T-helper 2 cell treated with Interferon-gamma antibody and Interleukin-4, amounts not matched to agents 100 ng/mL and 5 ng/mL, for 36 hours (primary cell): Measurements from ENCODE around the gene OR8S1. TPM values are rescaled to one million over a fixed set of nuclear protein-coding genes. Genes with fewer than 3 reads are reported as not detected.
"Not testable (repeated sequence)": the region's sequence is repeated elsewhere in the genome, so short reads cannot be mapped to it uniquely, and the experiment has no call there.

Experiments used
- intact Hi-C: fragments of 100-400 bp; cut with micrococcal nuclease; formaldehyde crosslinking; loops from one replicate; pipeline ENCODE4 v1.15.1; 2023
- total RNA-seq: library from RNA; stranded (reverse); gene quantifications from 2 replicates; pipeline ENCODE4 v1.2.3, GENCODE V29; 2022

Gene OR8S1, protein sequence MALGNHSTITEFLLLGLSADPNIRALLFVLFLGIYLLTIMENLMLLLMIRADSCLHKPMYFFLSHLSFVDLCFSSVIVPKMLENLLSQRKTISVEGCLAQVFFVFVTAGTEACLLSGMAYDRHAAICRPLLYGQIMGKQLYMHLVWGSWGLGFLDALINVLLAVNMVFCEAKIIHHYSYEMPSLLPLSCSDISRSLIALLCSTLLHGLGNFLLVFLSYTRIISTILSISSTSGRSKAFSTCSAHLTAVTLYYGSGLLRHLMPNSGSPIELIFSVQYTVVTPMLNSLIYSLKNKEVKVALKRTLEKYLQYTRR
- not detected in 2 replicates for total RNA-seq

GRCh38 chr12:48525332-48525731, at the start of gene OR8S1:
Gene OR8S1 (plus strand): TSS chr12:48525632. CDS start chr12:48525632, 0 bp downstream.
- intact Hi-C loops, result no loop called here

DNA sequence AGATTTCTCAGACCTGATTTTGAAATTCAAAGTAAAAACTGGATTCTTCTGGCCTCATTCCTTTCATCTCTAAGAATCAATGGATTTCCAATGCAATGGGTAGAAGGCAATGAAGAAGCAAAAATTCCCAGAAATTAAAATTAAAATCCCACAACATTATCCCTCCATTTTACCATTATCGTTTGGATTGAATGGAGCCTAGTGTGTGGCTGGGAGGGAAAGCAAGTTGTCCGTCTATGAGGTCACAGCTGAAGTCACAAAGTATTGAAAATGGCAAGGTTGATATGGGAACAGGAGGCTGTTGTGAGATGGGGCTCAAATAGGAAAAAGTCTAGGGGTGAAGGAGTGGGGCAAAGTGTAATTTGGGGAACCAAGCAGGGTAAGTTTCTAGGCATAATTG, 43.2 kb upstream of the OR8S1 start, which contains the start of gene C12orf54:
C12orf54 (plus strand) TSS at position 301 of the 400 bp plus-strand sequence. CDS start 799 bp downstream, outside the sequence.
- intact Hi-C loops, result no loop called here

GRCh38 chr12:48482930-48483329, 42.5 kb upstream of the OR8S1 start:
- intact Hi-C loops, result no loop called here

- intact Hi-C loops, result no loop called here
Observed at GRCh38 chr12:48486261-48486660, 39.2 kb upstream of the OR8S1 start.

DNA sequence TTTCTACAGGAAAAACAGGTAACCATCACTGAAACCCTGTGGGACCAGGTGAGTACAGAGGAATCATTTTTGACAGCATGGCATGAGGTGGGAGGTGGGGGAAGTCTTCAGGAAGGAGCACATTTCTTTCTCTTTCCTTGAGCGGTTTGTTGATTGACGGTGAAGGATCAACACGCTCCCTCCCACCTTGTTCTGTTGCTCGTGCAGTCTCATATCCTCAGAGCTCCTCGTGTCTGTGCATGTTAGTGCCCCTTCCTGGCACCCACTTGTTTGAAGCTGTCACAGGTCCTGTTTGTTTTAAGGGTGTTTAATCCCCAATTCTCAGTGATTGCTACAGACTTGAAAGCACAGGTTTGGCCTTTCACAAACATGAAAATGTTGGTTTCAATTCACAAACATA, 38.8 kb upstream of the OR8S1 start:
- intact Hi-C loops, result no loop called here

GRCh38 chr12:48489012-48489411, 36.4 kb upstream of the OR8S1 start:
- intact Hi-C loops, result no loop called here

DNA sequence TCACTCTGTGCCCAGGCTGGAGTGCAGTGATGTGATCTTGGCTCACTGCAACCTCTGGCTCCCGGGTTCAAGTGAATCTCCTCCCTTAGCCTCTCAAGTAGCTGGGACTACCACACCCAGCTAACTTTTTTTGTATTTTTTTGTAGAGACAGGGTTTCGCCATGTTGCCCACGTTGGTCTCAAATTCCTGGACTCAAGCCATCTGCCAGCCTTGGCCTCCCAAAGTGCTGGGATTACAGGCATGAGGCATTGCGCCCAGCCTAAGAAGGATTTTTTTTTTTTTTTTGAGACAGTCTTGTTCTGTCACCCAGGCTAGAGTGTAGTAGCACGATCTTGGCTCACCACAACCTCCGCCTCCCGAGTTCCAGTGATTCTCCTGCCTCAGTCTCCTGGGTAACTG, 36.0 kb upstream of the OR8S1 start:
- intact Hi-C loops, result not testable (repeated sequence)

DNA sequence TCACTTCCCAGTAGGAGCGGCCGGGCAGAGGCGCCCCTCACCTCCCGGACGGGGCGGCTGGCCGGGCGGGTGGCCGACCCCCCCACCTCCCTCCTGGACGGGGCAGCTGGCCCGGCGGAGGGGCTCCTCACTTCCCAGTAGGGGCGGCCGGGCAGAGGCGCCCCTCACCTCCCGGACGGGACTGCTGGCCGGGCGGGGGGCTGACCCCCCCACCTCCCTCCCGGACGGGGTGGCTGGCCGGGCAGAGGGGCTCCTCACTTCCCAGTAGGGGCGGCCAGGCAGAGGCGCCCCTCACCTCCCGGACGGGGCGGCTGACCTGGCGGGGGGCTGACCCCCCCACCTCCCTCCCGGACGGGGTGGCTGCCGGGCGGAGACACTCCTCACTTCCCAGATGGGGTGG, 25.2 kb upstream of the OR8S1 start:
- intact Hi-C loops, result not testable (repeated sequence)

GRCh38 chr12:48506836-48507235, 18.6 kb upstream of the OR8S1 start:
- intact Hi-C loops, result not testable (repeated sequence)

- intact Hi-C loops, result no loop called here
Observed at GRCh38 chr12:48508987-48509386, 16.4 kb upstream of the OR8S1 start.

DNA sequence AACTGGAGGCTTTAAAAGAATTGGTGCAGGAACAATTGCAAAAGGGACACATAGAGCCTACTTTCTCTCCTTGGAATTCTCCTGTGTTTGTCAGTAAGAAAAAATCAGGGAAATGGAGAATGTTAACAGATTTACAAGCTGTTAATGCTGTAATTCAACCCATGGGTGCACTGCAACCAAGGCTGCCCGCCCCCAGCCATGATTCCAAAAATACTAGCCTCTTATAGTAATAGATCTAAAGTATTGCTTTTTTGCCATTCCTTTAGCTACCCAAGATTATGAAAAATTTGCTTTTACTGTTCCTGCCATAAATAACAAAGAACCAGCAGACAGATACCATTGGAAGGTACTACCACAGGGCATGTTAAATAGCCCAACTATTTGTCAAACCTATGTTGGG, 15.3 kb upstream of the OR8S1 start:
- intact Hi-C loops, result no loop called here

GRCh38 chr12:48512855-48513254, 12.6 kb upstream of the OR8S1 start:
- intact Hi-C loops, result no loop called here

DNA sequence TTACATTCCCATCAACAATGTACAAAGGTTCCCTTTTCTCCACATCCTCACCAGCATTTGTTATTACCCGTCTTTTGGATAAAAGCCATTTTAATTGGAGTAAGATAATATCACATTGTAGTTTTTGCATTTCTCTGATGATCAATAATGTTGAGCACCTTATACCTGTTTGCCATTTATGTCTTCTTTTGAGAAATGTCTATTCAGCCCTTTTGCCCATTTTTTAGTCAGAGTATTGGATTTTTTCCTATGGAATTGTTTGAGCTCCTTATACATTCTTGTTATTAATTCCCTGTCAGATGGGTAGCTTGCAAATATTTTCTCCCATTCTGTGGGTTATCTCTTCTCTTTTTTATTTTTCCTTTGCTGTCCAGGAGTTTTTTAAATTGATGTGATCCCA, 10.7 kb upstream of the OR8S1 start:
- intact Hi-C loops, result no loop called here

DNA sequence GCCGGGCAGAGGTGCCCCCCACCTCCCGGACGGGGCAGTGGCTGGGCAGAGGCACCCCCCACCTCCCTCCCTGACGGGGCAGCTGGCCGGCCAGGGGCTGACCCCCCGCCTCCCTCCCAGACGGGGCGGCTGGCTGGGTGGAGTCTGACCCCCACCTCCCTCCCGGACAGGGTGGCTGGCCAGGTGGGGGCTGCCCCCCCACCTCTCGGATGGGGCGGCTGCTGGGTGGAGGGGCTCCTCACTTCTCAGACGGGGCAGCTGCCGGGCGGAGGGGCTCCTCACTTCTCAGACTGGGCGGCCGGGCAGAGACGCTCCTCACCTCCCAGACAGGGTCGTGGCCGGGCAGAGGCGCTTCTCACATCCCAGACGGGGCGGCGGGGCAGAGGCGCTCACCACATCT, 5.1 kb upstream of the OR8S1 start:
- intact Hi-C loops, result not testable (repeated sequence)

- intact Hi-C loops, result no loop called here
Observed at GRCh38 chr12:48527891-48528670, 2.6 kb downstream of the OR8S1 start.

DNA sequence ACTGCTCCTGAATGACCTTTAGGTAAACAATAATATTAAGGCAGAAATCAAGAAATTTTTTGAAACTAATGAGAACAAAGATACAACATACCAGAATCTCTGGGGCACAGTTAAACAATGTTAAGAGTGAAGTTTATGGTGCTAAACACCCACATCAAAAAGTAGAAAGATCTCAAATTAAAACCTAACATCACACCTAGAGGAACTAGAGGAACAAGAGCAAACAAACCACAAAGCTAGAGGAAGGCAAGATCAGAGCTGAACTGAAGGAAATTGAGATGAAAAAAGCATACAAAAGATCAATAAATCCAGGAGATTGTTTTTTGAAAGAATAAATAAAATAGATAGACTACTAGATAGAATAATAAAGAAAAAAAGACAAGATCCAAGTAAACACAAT, 7.2 kb downstream of the OR8S1 start:
- intact Hi-C loops, result no loop called here

- intact Hi-C loops, result no loop called here
Observed at GRCh38 chr12:48536602-48537001, 11.2 kb downstream of the OR8S1 start.

DNA sequence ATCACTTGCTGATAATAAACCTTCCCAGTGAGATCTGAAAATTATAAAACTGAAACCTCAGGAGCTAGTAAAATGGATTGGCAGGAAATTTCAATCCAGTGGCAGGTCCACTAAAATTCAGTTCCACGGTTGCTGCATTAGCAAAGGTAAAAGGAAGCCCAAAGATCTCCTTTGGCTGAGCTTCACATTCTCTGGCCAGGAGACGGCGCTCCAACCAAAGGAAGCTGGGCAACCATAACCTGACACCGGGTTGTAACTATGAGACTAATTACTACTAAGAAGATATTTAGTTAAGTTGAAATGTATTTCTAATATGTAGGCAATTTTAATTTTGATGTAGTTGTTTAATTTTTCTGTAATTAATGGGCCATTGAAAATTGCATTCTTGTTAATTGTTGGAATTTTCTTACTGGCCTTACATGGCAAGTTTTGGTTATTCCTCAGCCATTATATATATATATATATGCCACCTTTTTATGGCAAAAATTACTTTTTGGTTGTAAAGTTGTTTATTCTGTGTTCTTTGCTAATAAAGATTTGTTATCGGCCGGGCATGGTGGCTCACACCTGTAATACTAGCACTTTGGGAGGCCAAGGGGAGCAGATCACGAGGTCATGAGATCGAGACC, 17.0 kb downstream of the OR8S1 start:
- intact Hi-C loops, result loop anchor here (5.0 kb wide), 1 partner anchor 255 kb away; no protein-coding TSS in a partner anchor

DNA sequence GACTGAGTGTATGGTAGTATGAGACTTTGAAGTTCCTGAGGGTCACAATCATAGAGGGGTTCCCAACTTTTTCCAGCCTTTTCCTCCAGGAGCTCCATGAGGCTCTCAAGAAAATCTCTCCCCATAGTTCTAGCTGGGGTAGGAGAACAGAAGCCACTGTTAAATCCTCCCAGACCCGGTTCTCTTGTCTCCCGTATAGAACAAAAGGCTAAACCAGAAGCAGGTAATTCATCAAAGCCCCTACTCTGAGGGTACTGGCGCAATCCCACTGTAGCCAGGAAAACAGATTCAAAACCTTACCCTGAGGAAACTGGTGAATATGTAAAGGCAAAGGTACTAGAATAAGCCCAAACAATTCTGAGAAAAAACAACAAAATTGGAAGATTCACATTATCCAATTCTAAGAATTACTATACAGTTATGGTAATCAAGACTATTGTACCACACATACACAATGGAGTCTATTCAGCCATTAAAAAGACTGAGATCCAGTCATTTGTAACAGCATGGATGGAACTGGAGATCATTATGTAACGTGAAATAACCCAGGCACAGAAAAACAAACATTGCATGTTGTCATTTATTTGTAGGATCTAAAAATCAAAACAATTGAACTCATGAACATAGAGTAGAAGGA, 20.5 kb downstream of the OR8S1 start:
- intact Hi-C loops, result no loop called here

- intact Hi-C loops, result not testable (repeated sequence)
Observed at GRCh38 chr12:48547012-48547411, 21.6 kb downstream of the OR8S1 start.

DNA sequence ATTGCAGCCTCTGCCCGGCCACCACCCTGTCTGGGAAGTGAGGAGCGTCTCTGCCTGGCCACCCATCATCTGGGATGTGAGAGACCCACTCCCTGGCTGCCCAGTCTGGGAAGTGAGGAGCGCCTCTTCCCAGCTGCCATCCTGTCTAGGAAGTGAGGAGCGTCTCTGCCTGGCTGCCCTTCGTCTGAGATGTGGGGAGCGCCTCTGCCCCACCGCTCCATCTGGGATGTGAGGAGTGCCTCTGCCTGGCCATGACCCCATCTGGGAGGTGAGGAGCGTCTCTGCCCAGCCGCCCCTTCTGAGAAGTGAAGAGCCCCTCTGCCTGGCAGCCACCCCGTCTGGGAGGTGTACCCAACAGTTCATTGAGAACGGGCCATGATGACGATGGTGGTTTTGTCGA, 26.2 kb downstream of the OR8S1 start:
- intact Hi-C loops, result not testable (repeated sequence)
